HG03460 (cell line): ENCODE data around the gene SPATA4.
A peak's percentile ranks its signal among the peaks of the same experiment; 100 is the strongest.
"Not testable (repeated sequence)": the region's sequence is repeated elsewhere in the genome, so short reads cannot be mapped to it uniquely, and the experiment has no call there.

Experiments used
- ATAC-seq: cut with Tn5 transposase; IDR thresholded peaks from one replicate; pipeline ENCODE4 v1.9.1; 2021; ENCODE audit not compliant: unreplicated experiment

SPATA4 gene

GRCh38 chr4:176195184-176195978 is at the start of gene SPATA4:
TSS of gene SPATA4 (minus strand) at chr4:176195585. CDS start at chr4:176195562, 23 bp downstream.
- peak; percentile 97 for ATAC-seq

- ATAC-seq = no peak
Observed at GRCh38 chr4:176242764-176243347, 47.5 kb upstream of the SPATA4 start.

- no peak for ATAC-seq
Observed at GRCh38 chr4:176241703-176242102, 46.3 kb upstream of the SPATA4 start.

- no peak for ATAC-seq
Observed at GRCh38 chr4:176238826-176239225, 43.4 kb upstream of the SPATA4 start.

- ATAC-seq = no peak
Observed at GRCh38 chr4:176238157-176238610, 42.8 kb upstream of the SPATA4 start.

- ATAC-seq = no peak
Observed at GRCh38 chr4:176236946-176237345, 41.6 kb upstream of the SPATA4 start.

- ATAC-seq = no peak
Observed at GRCh38 chr4:176230836-176231235, 35.5 kb upstream of the SPATA4 start.

- no peak for ATAC-seq
Observed at GRCh38 chr4:176229645-176230044, 34.3 kb upstream of the SPATA4 start.

- no peak for ATAC-seq
Observed at GRCh38 chr4:176226736-176227135, 31.4 kb upstream of the SPATA4 start.

GRCh38 chr4:176223561-176223960 is 28.2 kb upstream of the SPATA4 start:
- ATAC-seq = no peak

- no peak for ATAC-seq
Observed at GRCh38 chr4:176222149-176222548, 26.8 kb upstream of the SPATA4 start.

- no peak for ATAC-seq
Observed at GRCh38 chr4:176217510-176217909, 22.1 kb upstream of the SPATA4 start.

GRCh38 chr4:176212351-176212750 is 17.0 kb upstream of the SPATA4 start:
- ATAC-seq = not testable (repeated sequence)

- no peak for ATAC-seq
Observed at GRCh38 chr4:176210579-176211296, 15.4 kb upstream of the SPATA4 start.

- no peak for ATAC-seq
Observed at GRCh38 chr4:176210101-176210500, 14.7 kb upstream of the SPATA4 start.

GRCh38 chr4:176209535-176209934 is 14.2 kb upstream of the SPATA4 start:
- ATAC-seq = no peak

- ATAC-seq = no peak
Observed at GRCh38 chr4:176207839-176208238, 12.5 kb upstream of the SPATA4 start.

GRCh38 chr4:176205299-176205698 is 9.9 kb upstream of the SPATA4 start:
- ATAC-seq = no peak

- ATAC-seq = no peak
Observed at GRCh38 chr4:176198316-176198903, 3.0 kb upstream of the SPATA4 start.

GRCh38 chr4:176193938-176194337 is 1.4 kb downstream of the SPATA4 start:
- no peak for ATAC-seq

- no peak for ATAC-seq
Observed at GRCh38 chr4:176193126-176193525, 2.3 kb downstream of the SPATA4 start.
